Peyer's patch (tissue), 4 donors: ENCODE results near the gene OOSP1.

Experiments used
- POLR2A ChIP-seq, 2 donors: fragments of 450-650 bp; IDR thresholded peaks; one replicate each; pipeline ENCODE4 v1.5.1; 2017; ENCODE audit warnings: antibody characterized with exemption in 2 of 2, mild to moderate bottlenecking in 2 of 2, moderate library complexity in 2 of 2
- TF ChIP-seq, protein P1 (sequence below), 6 experiments: fragments of 450-650 bp in 4 of 6; fragments of 200-600 bp in 2 of 6; sonication (generic) in 1 of 6; IDR thresholded peaks; one replicate each; pipeline ENCODE4 v1.5.1; 2017 to 2019; ENCODE audit warnings: antibody characterized with exemption in 6 of 6, mild to moderate bottlenecking in 3 of 6, moderate library complexity in 1 of 6

DNA sequence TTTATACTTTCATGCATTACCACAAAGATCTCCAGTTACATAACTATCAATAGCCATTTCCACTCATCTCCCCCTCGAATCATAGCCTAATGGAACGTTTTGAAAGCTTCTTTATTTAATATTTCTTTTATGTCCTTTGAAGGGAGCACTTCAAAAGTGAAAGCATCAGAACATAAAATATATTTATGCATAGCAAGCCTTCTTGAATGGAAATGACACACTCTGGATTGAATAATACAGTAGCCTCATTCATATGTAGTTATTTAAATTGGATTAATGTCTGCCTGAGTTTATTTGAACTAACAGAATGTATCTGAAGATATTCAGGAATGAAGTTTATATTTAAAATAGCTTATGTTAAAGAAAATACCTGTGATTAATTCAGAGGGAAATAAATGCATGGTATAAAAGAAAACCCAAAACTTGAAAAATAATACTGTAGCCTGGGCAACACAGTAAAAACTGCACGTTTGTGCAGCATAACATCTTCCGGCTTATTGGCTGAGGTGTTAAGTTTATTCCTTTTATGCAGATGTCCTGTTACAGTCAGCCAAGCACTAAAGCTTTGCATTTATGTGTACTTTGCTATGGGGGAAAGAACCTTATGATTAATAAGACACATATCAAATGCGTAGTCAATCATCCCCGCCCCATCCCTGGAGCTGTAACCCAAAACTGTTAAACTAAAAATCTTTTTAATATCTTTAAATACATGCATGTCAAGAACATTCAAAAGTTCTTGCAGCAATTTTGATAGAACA is 37.7 kb upstream of the OOSP1 start:
- TF ChIP-seq, protein P1, sequence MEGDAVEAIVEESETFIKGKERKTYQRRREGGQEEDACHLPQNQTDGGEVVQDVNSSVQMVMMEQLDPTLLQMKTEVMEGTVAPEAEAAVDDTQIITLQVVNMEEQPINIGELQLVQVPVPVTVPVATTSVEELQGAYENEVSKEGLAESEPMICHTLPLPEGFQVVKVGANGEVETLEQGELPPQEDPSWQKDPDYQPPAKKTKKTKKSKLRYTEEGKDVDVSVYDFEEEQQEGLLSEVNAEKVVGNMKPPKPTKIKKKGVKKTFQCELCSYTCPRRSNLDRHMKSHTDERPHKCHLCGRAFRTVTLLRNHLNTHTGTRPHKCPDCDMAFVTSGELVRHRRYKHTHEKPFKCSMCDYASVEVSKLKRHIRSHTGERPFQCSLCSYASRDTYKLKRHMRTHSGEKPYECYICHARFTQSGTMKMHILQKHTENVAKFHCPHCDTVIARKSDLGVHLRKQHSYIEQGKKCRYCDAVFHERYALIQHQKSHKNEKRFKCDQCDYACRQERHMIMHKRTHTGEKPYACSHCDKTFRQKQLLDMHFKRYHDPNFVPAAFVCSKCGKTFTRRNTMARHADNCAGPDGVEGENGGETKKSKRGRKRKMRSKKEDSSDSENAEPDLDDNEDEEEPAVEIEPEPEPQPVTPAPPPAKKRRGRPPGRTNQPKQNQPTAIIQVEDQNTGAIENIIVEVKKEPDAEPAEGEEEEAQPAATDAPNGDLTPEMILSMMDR (IDR thresholded peaks at IDR 0.05), result no peak
- TF ChIP-seq POLR2A (IDR thresholded peaks at IDR 0.05), result no peak
